Measurements from ENCODE around the gene ARPC3. TPM values are rescaled to one million over a fixed set of nuclear protein-coding genes. Genes with fewer than 3 reads are reported as not detected.

Gene ARPC3
- total and polyA plus RNA-seq, 9 of the 15 experiments (the other 6 are each of a cell fraction or from before 2014, with no cell fraction given), result 74.2 to 575 (median 345) TPM

- TF ChIP-seq THAP12 (CRISPR knock-in tag; IDR thresholded peaks at IDR 0.05), result no peak; the same call in 1 of the 2 replicates
- no peak for TF ChIP-seq CREB3 (tag; conservative IDR thresholded peaks at IDR 0.05; ENCODE audit: low read depth)
- peak; percentile 90; the same call in 1 of the 2 replicates for TF ChIP-seq SUPT5H (IDR thresholded peaks at IDR 0.05)
- TF ChIP-seq BRF2 (IDR thresholded peaks at IDR 0.05; ENCODE audit: borderline replicate concordance, insufficient read depth, insufficient read length), result no peak
- TF ChIP-seq RREB1 (CRISPR knock-in tag; IDR thresholded peaks at IDR 0.05), result no peak
- no peak for TF ChIP-seq MYBL2 (IDR thresholded peaks at IDR 0.05; ENCODE audit: low read depth)
- TF ChIP-seq MYBL2 (CRISPR knock-in tag; IDR thresholded peaks at IDR 0.05; ENCODE audit: borderline replicate concordance), result no peak
- no peak for TF ChIP-seq KLF10 (CRISPR knock-in tag; IDR thresholded peaks at IDR 0.05)
- no peak for TF ChIP-seq HMG20B (CRISPR knock-in tag; IDR thresholded peaks at IDR 0.05)
- TF ChIP-seq GABPB2 (CRISPR knock-in tag; conservative IDR thresholded peaks at IDR 0.05), result no peak
- TF ChIP-seq ARID2 (IDR thresholded peaks at IDR 0.05), result peak; percentile 36; the same call in 1 of the 2 replicates
- no peak for TF ChIP-seq DACH1 (IDR thresholded peaks at IDR 0.05; ENCODE audit: partially characterized antibody)
- TF ChIP-seq PRPF4 (IDR thresholded peaks at IDR 0.05; ENCODE audit: insufficient read depth, low read depth, low read length, poor library complexity, severe bottlenecking), result no peak
- no peak for TF ChIP-seq ZNF232 (CRISPR knock-in tag; IDR thresholded peaks at IDR 0.05)
- no peak for TF ChIP-seq MCM5 (IDR thresholded peaks at IDR 0.05; ENCODE audit: low read depth)
- TF ChIP-seq GMEB1 (CRISPR knock-in tag; IDR thresholded peaks at IDR 0.05), result no peak
- TF ChIP-seq PTBP1 (IDR thresholded peaks at IDR 0.05; ENCODE audit: low read depth, low read length), result no peak
- TF ChIP-seq HDGF (IDR thresholded peaks at IDR 0.05), result no peak
Measured at GRCh38 chr12:110467847-110468213, 17.7 kb upstream of the ARPC3 start (continued).
